Measurements from ENCODE around the gene PNLIPRP2.

PNLIPRP2 gene

DNA sequence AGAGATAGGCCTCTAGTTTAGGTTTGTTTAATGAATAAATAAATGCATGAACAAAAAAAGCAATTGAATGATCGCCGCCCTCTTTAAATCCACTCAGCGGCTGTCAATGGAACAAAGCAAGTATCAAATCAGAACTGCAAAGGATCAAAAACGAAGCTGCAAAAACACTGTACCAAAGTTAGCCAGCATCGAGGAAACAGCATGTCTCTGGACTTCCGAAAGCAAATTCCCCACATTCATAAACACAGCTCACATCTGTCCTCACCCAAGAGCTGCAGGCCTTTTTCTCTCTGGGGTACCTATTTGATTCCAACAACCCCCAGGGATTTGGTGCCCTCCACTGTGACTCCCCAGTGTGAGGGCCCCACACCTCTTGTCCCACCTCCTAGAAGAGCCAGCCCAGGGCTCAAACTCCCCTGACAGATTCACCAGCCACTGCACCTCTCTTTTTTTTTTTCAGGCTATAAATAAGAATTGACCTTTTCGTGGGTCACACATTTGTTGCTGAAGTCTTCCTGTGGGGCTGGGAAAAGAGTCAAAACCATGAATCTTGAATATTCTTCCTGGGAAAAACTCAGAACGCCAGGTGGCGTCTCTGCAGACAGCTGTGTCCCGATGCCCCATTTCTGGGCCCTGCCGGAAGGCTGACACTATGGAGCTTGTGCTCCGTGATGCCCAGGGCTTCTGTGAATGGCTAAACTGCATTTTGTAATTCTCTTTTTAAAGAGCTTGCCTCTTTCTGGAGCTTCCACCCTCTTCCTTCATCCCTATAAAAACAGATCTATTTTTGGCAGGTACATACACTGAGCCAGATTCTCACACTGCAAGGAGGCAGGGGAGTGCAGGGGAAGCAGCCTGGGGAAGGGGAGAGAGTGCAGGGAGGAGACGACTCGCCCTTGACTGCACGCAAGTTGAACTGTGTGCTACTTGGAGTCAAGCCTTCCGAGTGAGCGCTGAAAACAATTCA lies 69.9 kb downstream of the PNLIPRP2 start:
- DNase-seq = no peak
- in situ Hi-C loops (cut with HindIII; ENCODE audit: low pct_ligation_motif_present, low sequenced_read_pairs) = loop anchor here (25.0 kb wide), 2 partner anchors 97 to 472 kb away; no protein-coding TSS in a partner anchor
- no peak overlapping the region for H3K4me3 ChIP-seq (ENCODE audit: low read depth, low read length)
- no peaks in the 10 kb centered on the region for H3K27me3 ChIP-seq (replicated peaks)
- H3K27ac ChIP-seq = no peak overlapping the region
- no peaks in the 10 kb centered on the region for H3K36me3 ChIP-seq (replicated peaks)
- TF ChIP-seq, protein P1, sequence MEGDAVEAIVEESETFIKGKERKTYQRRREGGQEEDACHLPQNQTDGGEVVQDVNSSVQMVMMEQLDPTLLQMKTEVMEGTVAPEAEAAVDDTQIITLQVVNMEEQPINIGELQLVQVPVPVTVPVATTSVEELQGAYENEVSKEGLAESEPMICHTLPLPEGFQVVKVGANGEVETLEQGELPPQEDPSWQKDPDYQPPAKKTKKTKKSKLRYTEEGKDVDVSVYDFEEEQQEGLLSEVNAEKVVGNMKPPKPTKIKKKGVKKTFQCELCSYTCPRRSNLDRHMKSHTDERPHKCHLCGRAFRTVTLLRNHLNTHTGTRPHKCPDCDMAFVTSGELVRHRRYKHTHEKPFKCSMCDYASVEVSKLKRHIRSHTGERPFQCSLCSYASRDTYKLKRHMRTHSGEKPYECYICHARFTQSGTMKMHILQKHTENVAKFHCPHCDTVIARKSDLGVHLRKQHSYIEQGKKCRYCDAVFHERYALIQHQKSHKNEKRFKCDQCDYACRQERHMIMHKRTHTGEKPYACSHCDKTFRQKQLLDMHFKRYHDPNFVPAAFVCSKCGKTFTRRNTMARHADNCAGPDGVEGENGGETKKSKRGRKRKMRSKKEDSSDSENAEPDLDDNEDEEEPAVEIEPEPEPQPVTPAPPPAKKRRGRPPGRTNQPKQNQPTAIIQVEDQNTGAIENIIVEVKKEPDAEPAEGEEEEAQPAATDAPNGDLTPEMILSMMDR (IDR thresholded peaks at IDR 0.05; ENCODE audit: low read depth, low read length, missing control alignments) = no peak

DNA sequence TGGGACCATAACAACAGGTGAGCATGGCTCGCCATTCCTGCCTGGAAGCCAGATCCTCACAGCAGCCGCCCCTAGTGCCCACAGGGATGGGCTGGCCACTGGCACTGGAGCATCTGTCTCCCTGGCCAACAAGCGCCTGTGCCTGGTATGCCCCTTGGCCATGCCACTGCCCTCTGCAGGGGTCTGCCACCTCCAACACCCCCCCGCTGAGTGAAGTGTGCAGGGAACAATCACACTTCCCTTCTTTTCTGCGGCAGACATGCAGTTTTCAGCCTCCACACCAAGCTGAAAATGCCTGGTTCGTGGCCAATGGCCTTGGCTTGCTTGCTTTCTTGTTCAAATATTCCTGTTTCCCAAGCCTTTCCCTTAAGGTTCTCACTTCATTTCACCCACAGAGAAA lies 70.9 kb downstream of the PNLIPRP2 start:
- no peak overlapping the region for H3K4me3 ChIP-seq (ENCODE audit: low read depth, low read length)
- no peak for DNase-seq
- in situ Hi-C loops (cut with HindIII; ENCODE audit: low pct_ligation_motif_present, low sequenced_read_pairs) = loop anchor here (25.0 kb wide), 2 partner anchors 96 to 471 kb away; no protein-coding TSS in a partner anchor
- TF ChIP-seq, protein P1 (IDR thresholded peaks at IDR 0.05; ENCODE audit: low read depth, low read length, missing control alignments) = no peak
- no peak overlapping the region for H3K27ac ChIP-seq
- H3K36me3 ChIP-seq (replicated peaks) = no peaks in the 10 kb centered on the region
- no peaks in the 10 kb centered on the region for H3K27me3 ChIP-seq (replicated peaks)

DNA sequence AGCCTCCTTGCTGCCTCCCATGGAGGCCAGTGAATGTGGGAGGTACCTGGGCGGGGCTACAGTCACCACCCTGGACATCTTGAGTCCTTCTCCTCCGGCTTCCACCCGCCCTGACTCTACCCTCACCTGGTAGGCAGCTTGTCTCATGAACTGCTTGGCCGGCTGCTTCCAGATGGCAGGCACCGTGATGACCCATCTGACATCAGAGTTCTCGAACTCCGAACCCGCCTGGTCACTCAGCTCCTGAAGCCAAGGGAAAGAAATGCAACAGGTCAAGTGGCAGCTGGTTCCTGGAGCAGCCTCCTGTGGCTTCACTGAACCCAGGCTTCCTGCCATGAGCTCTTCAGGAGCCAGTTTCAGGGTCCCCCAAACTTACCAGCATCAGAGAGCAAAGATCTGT lies 71.5 kb downstream of the PNLIPRP2 start:
- no peaks in the 10 kb centered on the region for H3K27me3 ChIP-seq (replicated peaks)
- H3K4me3 ChIP-seq (ENCODE audit: low read depth, low read length) = no peak overlapping the region
- H3K36me3 ChIP-seq (replicated peaks) = no peaks in the 10 kb centered on the region
- no peak overlapping the region for H3K27ac ChIP-seq
- in situ Hi-C loops (cut with HindIII; ENCODE audit: low pct_ligation_motif_present, low sequenced_read_pairs) = loop anchor here (25.0 kb wide), 2 partner anchors 95 to 470 kb away; no protein-coding TSS in a partner anchor
- TF ChIP-seq, protein P1 (IDR thresholded peaks at IDR 0.05; ENCODE audit: low read depth, low read length, missing control alignments) = no peak
- no peak for DNase-seq

DNA sequence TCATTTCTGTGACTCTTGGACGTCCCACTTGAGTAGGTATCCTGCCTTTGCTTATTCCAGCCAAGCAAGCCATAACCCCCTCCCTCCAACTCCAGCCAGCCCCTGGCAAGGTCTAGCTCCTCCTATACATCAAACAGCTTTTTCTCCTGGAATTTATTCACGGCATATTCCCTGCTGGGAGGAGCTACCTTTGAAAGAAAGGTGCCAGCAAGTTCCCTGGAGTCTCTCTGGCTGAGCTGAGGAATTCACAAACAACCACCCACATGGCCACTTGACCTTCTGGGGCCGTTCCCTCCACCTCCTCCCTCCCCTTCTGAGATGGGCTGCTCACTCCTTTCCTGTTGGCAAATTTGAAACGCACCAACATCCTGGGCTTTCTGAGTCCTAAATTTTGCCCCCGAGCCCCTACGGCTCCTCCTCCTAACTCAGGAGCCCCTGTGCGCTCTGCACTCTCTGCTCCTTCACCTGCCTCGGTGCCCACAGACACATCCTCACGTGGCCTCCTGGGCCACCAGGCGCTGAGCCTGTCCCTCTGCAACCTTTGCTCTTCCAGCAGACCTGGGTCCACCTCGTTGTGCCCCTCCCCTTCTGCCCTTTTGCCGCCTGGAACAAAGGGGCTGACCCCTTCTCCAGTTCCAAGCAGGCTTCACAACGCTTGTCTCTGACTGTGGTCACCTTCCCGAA lies 73.6 kb downstream of the PNLIPRP2 start:
- in situ Hi-C loops (cut with HindIII; ENCODE audit: low pct_ligation_motif_present, low sequenced_read_pairs) = loop anchor here (25.0 kb wide), 2 partner anchors 93 to 468 kb away; no protein-coding TSS in a partner anchor
- H3K27ac ChIP-seq = no peak overlapping the region

More for the DNA sequence above, 73.6 kb downstream of the PNLIPRP2 start:
- no peak for DNase-seq
- Histone ChIP-seq H3K27me3 (replicated peaks) (no peaks in the 10 kb centered on the region), H3K4me3 (ENCODE audit: low read depth, low read length) (no peak overlapping the region), H3K36me3 (replicated peaks) (no peaks in the 10 kb centered on the region)
- TF ChIP-seq, protein P1 (IDR thresholded peaks at IDR 0.05; ENCODE audit: low read depth, low read length, missing control alignments) = no peak
